ENCODE measurements around the gene PSMD11. TPM values are rescaled to one million over a fixed set of nuclear protein-coding genes. Genes with fewer than 3 reads are reported as not detected.

The PSMD11 gene
- total and polyA plus RNA-seq, 2 of the 8 experiments (the other 6 are each of a cell fraction or from before 2014, with no cell fraction given), result 68.4 to 171 TPM

DNA sequence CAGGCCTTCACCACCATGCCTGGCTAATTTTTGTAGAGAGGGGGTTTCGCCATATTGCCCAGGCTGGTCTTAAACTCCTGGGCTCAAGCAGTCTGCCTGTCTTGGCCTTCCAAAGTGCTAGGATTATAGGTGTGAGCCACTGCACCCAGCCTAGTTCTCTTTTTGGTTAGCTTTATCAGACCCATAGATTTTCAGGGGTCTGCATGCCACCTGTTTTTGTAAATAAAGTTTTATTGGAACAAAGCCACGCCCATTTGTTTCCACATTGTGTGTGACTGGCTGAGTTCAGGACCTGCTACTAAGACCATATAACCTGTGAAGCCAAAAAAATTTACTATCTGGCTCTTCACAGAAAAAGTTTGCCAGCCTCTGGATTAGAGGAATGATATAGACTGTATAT lies 7.6 kb downstream of the PSMD11 start:
- Histone ChIP-seq H3K79me2 (ENCODE audit: control insufficient read depth in 1 of 2, insufficient read depth in 2 of 2, low read length in 2 of 2) (peaks cover 1 to 79% of the 10 kb centered on the region in 2 experiments; a peak in 3 of 4 replicates), H2BK20ac (ENCODE audit: low read length) (no peak overlapping the region), H3K56ac (replicated peaks; ENCODE audit: insufficient read length, low read depth, low read length) (no peak overlapping the region), H2AFZ (ENCODE audit: low read length) (no peak overlapping the region), H2BK15ac (ENCODE audit: low read length) (no peak overlapping the region), H3K18ac (ENCODE audit: extremely low read depth, low read length) (no peak overlapping the region), H3K23me2 (ENCODE audit: low read depth, low read length) (no peaks in the 10 kb centered on the region), H3K4me2 (ENCODE audit: insufficient read depth in 1 of 2, low read depth in 2 of 2, low read length in 2 of 2) (no peak overlapping the region), H2BK5ac (ENCODE audit: low read depth, low read length) (no peak overlapping the region), H2AK5ac (ENCODE audit: low read depth, low read length) (no peak overlapping the region), H3K27ac (ENCODE audit: low read depth, low read length) (no peak overlapping the region), H3K79me1 (ENCODE audit: low read depth, low read length) (no peaks in the 10 kb centered on the region), H2BK12ac (ENCODE audit: low read depth, low read length) (no peak overlapping the region), H3K36me3 (ENCODE audit: control insufficient read depth in 2 of 4, insufficient read depth in 4 of 4, low read length in 3 of 4) (peaks cover 8 to 80% (median 50%) of the 10 kb centered on the region in 4 experiments; a peak in 7 of 8 replicates), H3K4me1 (replicated peaks in 1 of 4; ENCODE audit: control insufficient read depth in 3 of 4, insufficient read depth in 4 of 4, low read length in 3 of 4) (no peaks in the 10 kb centered on the region), H3K14ac (ENCODE audit: insufficient read length) (no peak overlapping the region), H3K9me3 (ENCODE audit: insufficient read depth in 2 of 2, low read depth in 1 of 2, low read length in 1 of 2) (no peaks in the 10 kb centered on the region), H4K20me1 (replicated peaks in 1 of 2; ENCODE audit: control insufficient read depth in 1 of 2, insufficient read depth in 2 of 2, low read length in 2 of 2) (peaks cover 0 to 1% of the 10 kb centered on the region in 2 experiments), H3K4ac (replicated peaks; ENCODE audit: insufficient read length, low read depth, low read length) (no peak overlapping the region), H4K5ac (ENCODE audit: insufficient read length, low read depth, low read length) (no peak overlapping the region), H3K27me3 (replicated peaks in 1 of 4; ENCODE audit: control insufficient read depth in 3 of 4, extremely low read depth in 1 of 4, insufficient read depth in 3 of 4, low read length in 3 of 4) (no peaks in the 10 kb centered on the region), H4K91ac (replicated peaks; ENCODE audit: insufficient read length, low read length) (no peak overlapping the region), H3K23ac (ENCODE audit: insufficient read length) (no peak overlapping the region), H4K8ac (ENCODE audit: extremely low read depth, insufficient read depth, low read length) (no peak overlapping the region), H3K9ac (replicated peaks in 1 of 4; ENCODE audit: extremely low read depth in 1 of 4, low read depth in 3 of 4, low read length in 3 of 4) (no peak overlapping the region), H3K4me3 (ENCODE audit: extremely low read depth in 1 of 4, insufficient read depth in 2 of 4, low read depth in 3 of 4, low read length in 4 of 4) (no peak overlapping the region), H2BK120ac (replicated peaks; ENCODE audit: low read depth, low read length) (no peak overlapping the region)
- ChIA-PET CTCF (ENCODE audit: partially characterized antibody) (no interaction called here), POLR2A (ENCODE audit: partially characterized antibody) (no interaction called here)
- no peak for DNase-seq (ENCODE audit: low read depth in 1 of 2, low spot score in 2 of 2)
- WGBS, 2 experiments (ENCODE audit: extremely low coverage in 1 of 2, insufficient coverage in 1 of 2, insufficient read length in 1 of 2, insufficient replicate concordance in 2 of 2, low coverage in 1 of 2, low lambda C conversion rate in 2 of 2, missing lambda C conversion rate in 1 of 2), result 49% methylated on average over 2 of the region's 2 CpGs; no CpG with 5 or more reads in 1 of the 2 experiments
- FAIRE-seq, result no peak
- no peak for TF ChIP-seq GTF2F1 (IDR thresholded peaks at IDR 0.05; ENCODE audit: borderline replicate concordance, low read depth, low read length)
- no peak for TF ChIP-seq POLR2A (IDR thresholded peaks at IDR 0.05; ENCODE audit: control extremely low read depth in 1 of 2, low read depth in 2 of 2, low read length in 2 of 2)
- no peak for TF ChIP-seq CHD1 (IDR thresholded peaks at IDR 0.05; ENCODE audit: low read depth, low read length)
- TF ChIP-seq BCL11A (IDR thresholded peaks at IDR 0.05; ENCODE audit: low read depth in 2 of 2, low read length in 2 of 2), result no peak
- no peak for TF ChIP-seq CBX8 (IDR thresholded peaks at IDR 0.05; ENCODE audit: borderline replicate concordance, low read depth, low read length)
- TF ChIP-seq, protein P1, sequence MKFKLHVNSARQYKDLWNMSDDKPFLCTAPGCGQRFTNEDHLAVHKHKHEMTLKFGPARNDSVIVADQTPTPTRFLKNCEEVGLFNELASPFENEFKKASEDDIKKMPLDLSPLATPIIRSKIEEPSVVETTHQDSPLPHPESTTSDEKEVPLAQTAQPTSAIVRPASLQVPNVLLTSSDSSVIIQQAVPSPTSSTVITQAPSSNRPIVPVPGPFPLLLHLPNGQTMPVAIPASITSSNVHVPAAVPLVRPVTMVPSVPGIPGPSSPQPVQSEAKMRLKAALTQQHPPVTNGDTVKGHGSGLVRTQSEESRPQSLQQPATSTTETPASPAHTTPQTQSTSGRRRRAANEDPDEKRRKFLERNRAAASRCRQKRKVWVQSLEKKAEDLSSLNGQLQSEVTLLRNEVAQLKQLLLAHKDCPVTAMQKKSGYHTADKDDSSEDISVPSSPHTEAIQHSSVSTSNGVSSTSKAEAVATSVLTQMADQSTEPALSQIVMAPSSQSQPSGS (IDR thresholded peaks at IDR 0.05; ENCODE audit: low read length), result no peak
- TF ChIP-seq JUN (IDR thresholded peaks at IDR 0.05; ENCODE audit: low read depth, low read length), result no peak
- no peak for TF ChIP-seq EGR1 (IDR thresholded peaks at IDR 0.05; ENCODE audit: borderline replicate concordance, low read depth, low read length)
- TF ChIP-seq EP300 (IDR thresholded peaks at IDR 0.05; ENCODE audit: borderline replicate concordance in 1 of 2, low read depth in 2 of 2, low read length in 2 of 2), result no peak
- TF ChIP-seq BRCA1 (IDR thresholded peaks at IDR 0.05; ENCODE audit: low read depth, low read length), result no peak
- TF ChIP-seq SIN3A (conservative IDR thresholded peaks at IDR 0.05 in 1 of 2, IDR thresholded peaks at IDR 0.05 in 1 of 2; ENCODE audit: low read depth in 1 of 2, low read length in 2 of 2), result no peak
